DND-41 (cell line): ENCODE results near the gene TMEM45A.

Experiments
- ATAC-seq: fragments of 200-7000 bp; cut with Tn5 transposase; 3 replicates; pipeline ENCODE4 v1.9.1; 2021; ENCODE audit warnings: low read depth; ENCODE audit not compliant: insufficient read depth
- DNase-seq: peaks from one replicate; pipeline ENCODE4 v3.0.0-alpha.2; 2020
- H2AFZ ChIP-seq: 2 replicates; pipeline ENCODE4 v1.6.0; 2012; ENCODE audit warnings: low read depth, low read length
- H3K27ac ChIP-seq: 2 replicates; pipeline ENCODE4 v1.5.1; 2012; ENCODE audit warnings: low read length, inconsistent platforms
- H3K27me3 ChIP-seq: fragments of 200-600 bp; sonication (generic); 2 replicates; pipeline ENCODE4 v1.6.0; 2012; ENCODE audit warnings: low read length, mild to moderate bottlenecking, inconsistent platforms; ENCODE audit not compliant: insufficient read depth, poor library complexity
- H3K36me3 ChIP-seq: 2 replicates; pipeline ENCODE4 v1.5.1; 2012; ENCODE audit warnings: low read length, inconsistent platforms; ENCODE audit not compliant: insufficient read depth
- H3K4me1 ChIP-seq: 2 replicates; pipeline ENCODE4 v1.5.1; 2012; ENCODE audit warnings: mild to moderate bottlenecking, low read length; ENCODE audit not compliant: insufficient read depth
- H3K4me2 ChIP-seq: 2 replicates; pipeline ENCODE4 v1.6.0; 2012; ENCODE audit warnings: mild to moderate bottlenecking, moderate library complexity, low read length, inconsistent platforms; ENCODE audit not compliant: insufficient read depth
- H3K4me3 ChIP-seq, 2 experiments: fragments of 200-600 bp in 1 of 2; shearing (Covaris generic) in 1 of 2; 2 replicates each; pipeline ENCODE4 v1.5.1; 2012 to 2016; ENCODE audit warnings: inconsistent platforms in 2 of 2, low read length in 2 of 2, mild to moderate bottlenecking in 2 of 2, low read depth in 1 of 2, moderate library complexity in 1 of 2
- H3K79me2 ChIP-seq: 2 replicates; pipeline ENCODE4 v1.6.0; 2012; ENCODE audit warnings: low read length, inconsistent platforms; ENCODE audit not compliant: insufficient read depth
- H3K9ac ChIP-seq: 2 replicates; pipeline ENCODE4 v1.6.0; 2012; ENCODE audit warnings: low read depth, mild to moderate bottlenecking, inconsistent platforms, low read length, moderate library complexity
- H3K9me3 ChIP-seq: 2 replicates; pipeline ENCODE4 v1.5.1; 2012; ENCODE audit warnings: low read length, moderate library complexity, mild to moderate bottlenecking, inconsistent platforms; ENCODE audit not compliant: insufficient read depth, severe bottlenecking
- H4K20me1 ChIP-seq: 2 replicates; pipeline ENCODE4 v1.6.0; 2012; ENCODE audit warnings: low read length; ENCODE audit not compliant: insufficient read depth
- EZH2 ChIP-seq: IDR thresholded peaks from 3 replicates; pipeline ENCODE4 v1.6.1; 2012; ENCODE audit warnings: borderline replicate concordance, low read depth, mild to moderate bottlenecking, moderate library complexity, low read length, inconsistent platforms; ENCODE audit not compliant: severe bottlenecking
- TF ChIP-seq, protein P1 (sequence below): IDR thresholded peaks from 2 replicates; pipeline ENCODE4 v1.5.1; 2012; ENCODE audit warnings: borderline replicate concordance, low read length, moderate library complexity, mild to moderate bottlenecking; ENCODE audit not compliant: poor library complexity, severe bottlenecking; ENCODE audit errors: extremely low read depth

Gene TMEM45A

DNA sequence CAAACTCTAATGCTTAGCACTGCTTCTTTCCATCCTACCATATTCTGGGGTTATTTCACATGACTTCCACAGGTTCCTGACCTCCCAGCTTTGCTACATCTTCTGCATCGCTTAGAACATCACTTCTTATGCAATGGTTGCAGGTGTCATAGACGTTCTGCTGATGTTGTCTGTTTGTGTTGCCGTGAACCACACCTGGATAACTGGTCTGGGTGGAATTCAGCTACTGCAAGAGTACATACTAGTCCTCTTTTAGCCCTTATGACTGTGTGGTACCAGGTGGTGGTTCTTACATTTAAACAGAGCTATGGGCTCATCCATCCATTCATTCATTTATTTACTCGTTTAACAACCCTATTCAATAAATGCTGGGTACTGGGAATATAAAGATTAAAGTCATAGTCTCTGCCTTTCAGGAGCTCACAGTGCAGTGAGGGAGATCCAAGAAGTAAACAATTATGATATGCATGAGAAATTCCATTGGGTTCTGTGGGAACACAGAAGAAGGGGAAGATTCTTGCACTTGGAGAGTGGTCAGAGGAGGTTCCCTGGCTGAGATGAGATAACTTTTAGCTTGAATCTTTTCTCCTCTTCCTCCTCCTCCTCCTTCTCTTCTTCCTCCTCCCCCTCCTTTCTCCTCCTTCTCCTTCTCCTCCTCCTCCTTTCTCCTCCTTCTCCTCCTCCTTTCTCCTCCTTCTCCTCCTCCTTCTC lies 30.8 kb downstream of the TMEM45A start:
- no peaks in the 10 kb centered on the region for H4K20me1 ChIP-seq
- H3K27ac ChIP-seq, result no peak overlapping the region
- no peak overlapping the region for H3K4me3 ChIP-seq
- TF ChIP-seq EZH2, result no peak
- TF ChIP-seq, protein P1, sequence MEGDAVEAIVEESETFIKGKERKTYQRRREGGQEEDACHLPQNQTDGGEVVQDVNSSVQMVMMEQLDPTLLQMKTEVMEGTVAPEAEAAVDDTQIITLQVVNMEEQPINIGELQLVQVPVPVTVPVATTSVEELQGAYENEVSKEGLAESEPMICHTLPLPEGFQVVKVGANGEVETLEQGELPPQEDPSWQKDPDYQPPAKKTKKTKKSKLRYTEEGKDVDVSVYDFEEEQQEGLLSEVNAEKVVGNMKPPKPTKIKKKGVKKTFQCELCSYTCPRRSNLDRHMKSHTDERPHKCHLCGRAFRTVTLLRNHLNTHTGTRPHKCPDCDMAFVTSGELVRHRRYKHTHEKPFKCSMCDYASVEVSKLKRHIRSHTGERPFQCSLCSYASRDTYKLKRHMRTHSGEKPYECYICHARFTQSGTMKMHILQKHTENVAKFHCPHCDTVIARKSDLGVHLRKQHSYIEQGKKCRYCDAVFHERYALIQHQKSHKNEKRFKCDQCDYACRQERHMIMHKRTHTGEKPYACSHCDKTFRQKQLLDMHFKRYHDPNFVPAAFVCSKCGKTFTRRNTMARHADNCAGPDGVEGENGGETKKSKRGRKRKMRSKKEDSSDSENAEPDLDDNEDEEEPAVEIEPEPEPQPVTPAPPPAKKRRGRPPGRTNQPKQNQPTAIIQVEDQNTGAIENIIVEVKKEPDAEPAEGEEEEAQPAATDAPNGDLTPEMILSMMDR, result no peak
- no peaks in the 10 kb centered on the region for H3K36me3 ChIP-seq
- H2AFZ ChIP-seq, result no peak overlapping the region
- H3K9ac ChIP-seq, result no peak overlapping the region
- H3K27me3 ChIP-seq, result no peaks in the 10 kb centered on the region
- H3K4me1 ChIP-seq, result no peaks in the 10 kb centered on the region
- DNase-seq, result no peak
- no peak overlapping the region for H3K4me2 ChIP-seq
- no peaks in the 10 kb centered on the region for H3K79me2 ChIP-seq
- H3K9me3 ChIP-seq, result no peaks in the 10 kb centered on the region
- ATAC-seq, result no peak

DNA sequence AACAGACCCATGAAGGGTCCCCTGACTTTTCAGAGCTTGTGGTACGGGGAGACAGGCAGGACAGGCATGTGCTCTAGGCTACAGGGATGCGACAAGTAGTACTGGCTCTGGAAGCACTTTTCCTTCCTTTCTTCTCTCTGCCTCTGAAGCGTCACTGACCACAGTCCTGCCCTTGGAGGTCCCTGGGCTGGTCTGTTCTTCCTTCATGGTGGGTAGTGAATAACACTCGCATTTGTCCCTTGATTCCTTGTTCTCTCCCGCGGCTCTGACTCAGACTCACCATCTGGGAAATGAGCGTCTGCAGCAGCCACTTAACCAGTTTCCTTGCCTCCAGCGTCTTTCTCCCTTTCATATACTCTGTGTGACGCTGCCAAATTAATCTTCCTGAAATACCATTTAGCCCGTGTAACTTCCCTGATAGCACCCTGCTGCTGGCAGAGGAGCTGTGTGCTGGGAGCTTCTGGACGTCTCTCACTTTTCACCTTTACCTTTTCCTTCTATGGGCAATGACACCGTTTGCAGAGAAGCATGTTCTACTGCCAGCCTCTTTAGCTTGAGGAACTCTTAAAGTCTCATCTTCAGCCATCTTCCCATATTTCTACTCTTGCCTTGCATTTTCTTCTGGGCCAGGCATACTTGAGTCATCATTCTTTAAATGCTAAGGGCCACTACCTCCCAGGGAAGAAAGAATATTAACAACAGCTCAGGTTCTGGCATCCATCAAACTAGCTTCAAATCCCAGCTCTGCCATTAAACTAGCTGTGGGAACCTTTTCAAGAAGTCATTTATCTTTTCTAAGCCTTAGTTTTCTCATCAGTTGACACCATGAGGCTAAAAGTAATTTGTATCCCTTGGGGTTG lies 33.6 kb downstream of the TMEM45A start:
- Histone ChIP-seq H4K20me1 (no peaks in the 10 kb centered on the region), H3K79me2 (no peaks in the 10 kb centered on the region), H3K4me2 (no peak overlapping the region), H3K9me3 (no peaks in the 10 kb centered on the region), H3K4me3 (no peak overlapping the region), H3K27me3 (no peaks in the 10 kb centered on the region), H3K9ac (no peak overlapping the region), H3K36me3 (no peaks in the 10 kb centered on the region), H2AFZ (no peak overlapping the region), H3K4me1 (no peaks in the 10 kb centered on the region), H3K27ac (no peak overlapping the region)
- ATAC-seq (no peak), DNase-seq (no peak)
- TF ChIP-seq, protein P1, result no peak
- no peak for TF ChIP-seq EZH2

DNA sequence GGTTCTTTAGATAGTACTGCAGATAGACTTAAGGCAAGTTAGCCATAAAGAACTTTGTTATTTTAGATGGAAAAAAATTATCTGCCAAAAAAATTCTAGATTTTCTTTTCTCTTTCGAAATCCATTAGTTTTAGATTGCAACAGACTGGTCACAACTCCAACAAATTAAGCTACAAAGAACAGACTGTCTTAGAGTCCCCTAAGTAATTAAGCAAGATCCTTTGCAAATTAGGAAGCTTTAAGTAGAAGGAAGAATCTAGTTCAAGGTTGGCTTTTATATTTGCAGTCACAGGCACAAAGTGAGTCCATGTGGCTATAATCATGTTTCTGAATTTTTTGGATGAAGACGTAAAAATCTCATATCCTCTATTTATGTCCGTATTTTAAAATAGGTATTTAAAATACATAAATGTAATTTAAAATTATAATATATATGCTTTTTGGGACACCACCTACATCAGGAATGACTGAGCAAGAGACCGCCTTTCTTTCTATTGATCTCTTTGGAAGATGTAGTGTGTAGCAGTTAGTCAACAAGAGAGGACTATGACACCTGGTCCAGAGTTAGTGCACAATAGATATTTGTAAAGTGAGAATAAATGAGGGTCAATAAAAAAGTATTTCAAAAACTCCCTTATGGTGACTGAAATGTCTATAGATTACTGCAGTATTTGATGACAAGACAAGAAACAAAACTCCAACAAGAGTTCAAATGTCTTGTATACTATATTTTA lies 34.4 kb downstream of the TMEM45A start:
- Histone ChIP-seq H3K36me3 (no peaks in the 10 kb centered on the region), H3K9ac (no peak overlapping the region), H4K20me1 (no peaks in the 10 kb centered on the region), H3K79me2 (no peaks in the 10 kb centered on the region), H3K4me2 (no peak overlapping the region), H3K27me3 (no peaks in the 10 kb centered on the region), H3K27ac (no peak overlapping the region), H3K9me3 (no peaks in the 10 kb centered on the region), H3K4me3 (no peak overlapping the region), H3K4me1 (no peaks in the 10 kb centered on the region), H2AFZ (no peak overlapping the region)
- no peak for ATAC-seq
- TF ChIP-seq, protein P1, result no peak
- TF ChIP-seq EZH2, result no peak
- DNase-seq, result no peak
